ENCODE results near the gene SAP30BP. TPM values are rescaled to one million over a fixed set of nuclear protein-coding genes. Genes with fewer than 3 reads are reported as not detected.

SAP30BP gene
- total and polyA plus RNA-seq, 4 donors = 20.9 to 33.4 (median 30.2) TPM

- Histone ChIP-seq H3K9me3 (ENCODE audit: control insufficient read depth in 4 of 4, low read length in 3 of 4) (no peaks in the 10 kb centered on the region), H3K27me3 (ENCODE audit: control insufficient read depth in 4 of 4, insufficient read depth in 4 of 4, low read length in 3 of 4) (no peaks in the 10 kb centered on the region), H3K9ac (ENCODE audit: low read depth in 1 of 2, low read length in 2 of 2) (no peak overlapping the region), H3K36me3 (ENCODE audit: control insufficient read depth in 4 of 4, insufficient read depth in 3 of 4, low read depth in 1 of 4, low read length in 3 of 4) (peaks cover 0 to 31% (median 4%) of the 10 kb centered on the region in 4 donors), H3K4me3 (ENCODE audit: low read depth in 1 of 3, low read length in 3 of 3) (no peak overlapping the region), H3K27ac (ENCODE audit: low read depth in 1 of 2, low read length in 2 of 2) (no peak overlapping the region), H3K4me1 (ENCODE audit: control insufficient read depth in 4 of 4, insufficient read depth in 4 of 4, low read length in 3 of 4) (peaks cover 8 to 25% (median 16%) of the 10 kb centered on the region in 4 donors)
- WGBS = 88% methylated on average over 26 of the region's 26 CpGs
- no peak for DNase-seq (ENCODE audit: low spot score)
- TF ChIP-seq ZBTB33 (IDR thresholded peaks at IDR 0.05) (no peak), YY1 (IDR thresholded peaks at IDR 0.05) (no peak), CTCF (IDR thresholded peaks at IDR 0.05; ENCODE audit: low read depth, low read length, missing input control) (no peak), HNF4G (IDR thresholded peaks at IDR 0.05) (no peak), MAX (IDR thresholded peaks at IDR 0.05) (no peak), GABPA (IDR thresholded peaks at IDR 0.05 in 1 of 2, conservative IDR thresholded peaks at IDR 0.05 in 1 of 2) (no peak), REST (IDR thresholded peaks at IDR 0.05) (no peak), SP1 (IDR thresholded peaks at IDR 0.05) (no peak), EGR1 (IDR thresholded peaks at IDR 0.05; ENCODE audit: low read depth in 2 of 2) (no peak), NR2F2 (IDR thresholded peaks at IDR 0.05) (no peak), HNF4A (conservative IDR thresholded peaks at IDR 0.05) (no peak), RAD21 (IDR thresholded peaks at IDR 0.05) (no peak), JUND (IDR thresholded peaks at IDR 0.05) (no peak), ATF3 (IDR thresholded peaks at IDR 0.05) (no peak), FOXA1 (IDR thresholded peaks at IDR 0.05) (no peak), RXRA (IDR thresholded peaks at IDR 0.05) (no peak), FOXA2 (IDR thresholded peaks at IDR 0.05) (no peak), TAF1 (conservative IDR thresholded peaks at IDR 0.05) (no peak)
Measured at GRCh38 chr17:75630071-75630917, 36.8 kb upstream of the SAP30BP start.
